Adipocyte (in vitro differentiated cells): ENCODE results near the gene MCM6.
"Not testable (repeated sequence)": the region's sequence is repeated elsewhere in the genome, so short reads cannot be mapped to it uniquely, and the experiment has no call there.

Experiments used
- DNase-seq: peaks from one replicate; pipeline ENCODE4 v3.0.0-alpha.2; 2015; ENCODE audit warnings: low read depth
- H3K27me3 ChIP-seq: replicated peaks from 2 replicates; pipeline ENCODE4 v1.7.0; 2013; ENCODE audit warnings: mild to moderate bottlenecking, low read length, moderate library complexity; ENCODE audit not compliant: control insufficient read depth, insufficient read depth
- H3K36me3 ChIP-seq: 2 replicates; pipeline ENCODE4 v1.7.0; 2013; ENCODE audit warnings: low read length, mild to moderate bottlenecking, moderate library complexity; ENCODE audit not compliant: control insufficient read depth, insufficient read depth, severe bottlenecking
- H3K4me1 ChIP-seq: 2 replicates; pipeline ENCODE4 v1.7.0; 2013; ENCODE audit warnings: mild to moderate bottlenecking, low read length, moderate library complexity; ENCODE audit not compliant: control insufficient read depth, insufficient read depth
- H3K4me3 ChIP-seq: 2 replicates; pipeline ENCODE4 v1.7.0; 2013; ENCODE audit warnings: mild to moderate bottlenecking, low read length, moderate library complexity
- H3K9ac ChIP-seq: 2 replicates; pipeline ENCODE4 v1.7.0; 2013; ENCODE audit warnings: mild to moderate bottlenecking, low read length, moderate library complexity
- H3K9me3 ChIP-seq: 2 replicates; pipeline ENCODE4 v1.7.0; 2013; ENCODE audit warnings: mild to moderate bottlenecking, low read length, moderate library complexity; ENCODE audit not compliant: control insufficient read depth

MCM6 gene

GRCh38 chr2:135798762-135799161 is 77.5 kb downstream of the MCM6 start:
- peaks cover 3% of the 10 kb centered on the region for H3K4me1 ChIP-seq
- no peak overlapping the region for H3K9ac ChIP-seq
- no peak for DNase-seq
- H3K4me3 ChIP-seq: no peak overlapping the region
- H3K36me3 ChIP-seq: no peaks in the 10 kb centered on the region
- peaks cover 5% of the 10 kb centered on the region for H3K9me3 ChIP-seq
- H3K27me3 ChIP-seq: no peaks in the 10 kb centered on the region

GRCh38 chr2:135798275-135798705 is 78.0 kb downstream of the MCM6 start:
- H3K9me3 ChIP-seq: peaks cover 5% of the 10 kb centered on the region
- no peaks in the 10 kb centered on the region for H3K27me3 ChIP-seq
- DNase-seq: no peak
- H3K9ac ChIP-seq: no peak overlapping the region
- H3K36me3 ChIP-seq: no peaks in the 10 kb centered on the region
- H3K4me1 ChIP-seq: peaks cover 3% of the 10 kb centered on the region
- no peak overlapping the region for H3K4me3 ChIP-seq

GRCh38 chr2:135797497-135798274 is 78.6 kb downstream of the MCM6 start:
- no peak overlapping the region for H3K9ac ChIP-seq
- H3K27me3 ChIP-seq: no peaks in the 10 kb centered on the region
- peaks cover 5% of the 10 kb centered on the region for H3K9me3 ChIP-seq
- peaks cover 3% of the 10 kb centered on the region for H3K4me1 ChIP-seq
- no peaks in the 10 kb centered on the region for H3K36me3 ChIP-seq
- no peak overlapping the region for H3K4me3 ChIP-seq
- peak; percentile 87 for DNase-seq

GRCh38 chr2:135796606-135797005 is 79.6 kb downstream of the MCM6 start:
- DNase-seq: no peak
- H3K27me3 ChIP-seq: no peaks in the 10 kb centered on the region
- H3K4me3 ChIP-seq: no peak overlapping the region
- no peaks in the 10 kb centered on the region for H3K36me3 ChIP-seq
- H3K9me3 ChIP-seq: peaks cover 5% of the 10 kb centered on the region
- H3K9ac ChIP-seq: no peak overlapping the region
- H3K4me1 ChIP-seq: peaks cover 3% of the 10 kb centered on the region

- H3K27me3 ChIP-seq, H3K4me1 ChIP-seq, H3K4me3 ChIP-seq, H3K36me3 ChIP-seq, H3K9me3 ChIP-seq, DNase-seq, H3K9ac ChIP-seq: not testable (repeated sequence)
These were observed 80.6 kb downstream of the MCM6 start for GRCh38 chr2:135795641-135796040.

GRCh38 chr2:135792401-135793150 is 83.7 kb downstream of the MCM6 start:
- DNase-seq: no peak
- H3K9ac ChIP-seq: no peak overlapping the region
- no peaks in the 10 kb centered on the region for H3K36me3 ChIP-seq
- peaks cover 3% of the 10 kb centered on the region for H3K4me1 ChIP-seq
- H3K4me3 ChIP-seq: no peak overlapping the region
- H3K27me3 ChIP-seq: no peaks in the 10 kb centered on the region
- no peaks in the 10 kb centered on the region for H3K9me3 ChIP-seq

GRCh38 chr2:135791418-135792190 is 84.6 kb downstream of the MCM6 start:
- DNase-seq: peak; percentile 34
- Histone ChIP-seq H3K4me1 (peaks cover 9% of the 10 kb centered on the region), H3K9me3 (no peaks in the 10 kb centered on the region), H3K9ac (no peak overlapping the region), H3K27me3 (no peaks in the 10 kb centered on the region), H3K4me3 (no peak overlapping the region), H3K36me3 (no peaks in the 10 kb centered on the region)

GRCh38 chr2:135790423-135790822 is 85.8 kb downstream of the MCM6 start:
- no peaks in the 10 kb centered on the region for H3K27me3 ChIP-seq
- peaks cover 8% of the 10 kb centered on the region for H3K36me3 ChIP-seq
- DNase-seq: no peak

More at GRCh38 chr2:135790423-135790822, 85.8 kb downstream of the MCM6 start:
- Histone ChIP-seq H3K9me3 (no peaks in the 10 kb centered on the region), H3K4me3 (no peak overlapping the region), H3K9ac (no peak overlapping the region), H3K4me1 (peaks cover 9% of the 10 kb centered on the region)
